Measurements from ENCODE around the gene TPM1.
"Not testable (repeated sequence)": the region's sequence is repeated elsewhere in the genome, so short reads cannot be mapped to it uniquely, and the experiment has no call there.

Gene TPM1

DNA sequence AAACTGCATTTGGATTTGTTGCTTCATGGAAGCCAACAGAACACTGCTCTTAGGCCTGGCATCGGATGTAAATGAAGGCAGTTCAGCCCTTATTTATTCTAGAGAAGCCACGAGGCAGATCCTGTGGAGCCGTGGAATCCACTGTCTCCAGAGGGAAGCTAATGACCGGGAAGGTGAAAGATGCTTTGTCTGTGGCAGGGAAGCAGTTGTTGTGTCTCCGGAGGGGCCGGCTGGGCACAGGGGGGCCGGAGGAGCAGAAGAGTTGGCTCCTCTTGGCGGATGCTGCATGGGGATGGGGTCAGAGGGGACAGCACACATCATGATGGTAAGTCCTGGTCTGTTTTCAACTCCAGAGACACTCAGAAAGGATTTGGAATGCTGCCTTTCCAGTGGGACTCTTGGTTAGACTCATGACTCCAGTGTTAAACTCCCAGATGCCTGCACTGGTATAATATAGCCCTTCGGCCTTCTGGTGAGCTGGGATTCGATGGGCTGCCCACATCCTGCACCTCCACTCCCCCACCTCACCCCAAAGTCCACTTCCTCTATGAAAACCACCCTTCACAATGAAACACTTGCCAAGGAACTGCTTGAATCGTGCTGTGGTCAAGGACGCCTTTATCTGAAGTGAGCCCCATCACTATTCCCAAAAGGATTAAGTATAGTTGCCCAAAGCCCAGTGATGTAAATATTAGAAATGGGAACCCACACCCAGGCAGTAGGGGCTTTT, 33.6 kb downstream of the TPM1 start:
- no peak for DNase-seq

DNA sequence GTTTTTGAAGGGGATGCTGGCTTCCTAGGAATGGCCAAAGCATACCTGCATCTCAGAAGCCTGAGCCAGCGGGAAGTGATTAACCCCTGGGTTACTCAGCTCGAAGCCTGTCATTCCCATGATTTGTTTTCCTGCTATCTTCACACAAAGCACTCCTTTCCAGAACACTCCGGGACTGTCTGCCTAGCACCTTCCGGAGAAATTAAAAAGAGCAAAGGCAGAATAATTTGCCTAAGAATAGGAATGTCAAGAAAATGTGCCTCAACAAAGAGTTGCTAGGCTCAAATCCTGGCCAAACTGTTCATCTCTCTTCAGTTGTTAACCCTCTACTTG, 34.1 kb downstream of the TPM1 start:
- no peak for DNase-seq

DNA sequence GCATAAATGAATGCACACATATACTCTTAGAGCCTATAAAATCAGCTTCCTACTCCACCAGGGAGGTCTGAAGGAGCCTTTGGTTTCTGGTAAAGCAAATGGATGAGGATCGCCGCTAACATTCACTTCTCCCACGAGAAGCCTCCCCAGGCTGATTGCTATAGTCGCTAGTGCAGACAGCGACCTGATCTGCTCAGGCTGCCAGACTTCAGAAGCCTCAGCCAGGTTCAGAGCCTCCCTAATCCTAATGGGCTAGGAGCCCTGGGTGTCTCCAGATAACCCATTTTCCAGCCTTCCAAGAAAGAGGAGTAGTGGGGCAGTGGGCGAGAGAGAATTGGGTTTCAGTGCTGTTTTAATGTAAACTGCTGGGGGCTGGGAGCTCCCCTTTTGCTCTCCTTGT, 35.4 kb downstream of the TPM1 start:
- no peak for DNase-seq

DNA sequence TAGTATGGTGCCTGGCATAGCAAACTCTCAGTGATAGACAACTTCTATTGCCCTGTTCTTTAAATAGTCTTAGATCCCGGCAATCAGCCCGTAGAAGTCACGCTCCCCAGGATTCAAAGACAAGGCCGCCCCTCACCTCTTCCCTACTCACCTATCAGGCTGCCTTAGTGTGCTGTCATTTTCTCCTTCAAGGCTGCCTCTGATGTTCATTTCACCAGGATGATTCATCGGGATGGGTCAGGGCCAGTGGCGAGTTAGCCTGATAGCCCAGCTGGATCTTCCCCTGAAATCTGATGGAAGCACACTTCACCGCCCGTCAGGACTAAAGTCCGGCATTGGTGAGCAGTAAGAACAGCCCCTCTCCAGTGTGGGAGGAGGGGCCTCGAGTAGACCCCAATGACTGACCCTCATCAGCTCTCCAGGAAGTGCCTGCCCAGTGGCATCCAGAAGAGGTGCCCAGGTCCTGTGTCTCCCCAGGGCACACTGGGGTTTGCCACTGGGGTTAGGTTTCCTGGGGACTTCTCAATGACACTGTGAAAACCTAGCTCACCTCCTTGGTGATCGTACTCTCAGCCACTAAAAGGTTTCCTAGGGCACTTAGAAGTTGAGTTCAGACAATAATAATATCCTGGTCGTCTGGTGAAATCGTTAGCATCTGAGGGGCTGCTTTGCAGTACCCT, 37.5 kb downstream of the TPM1 start:
- DNase-seq = peak; percentile 60

DNA sequence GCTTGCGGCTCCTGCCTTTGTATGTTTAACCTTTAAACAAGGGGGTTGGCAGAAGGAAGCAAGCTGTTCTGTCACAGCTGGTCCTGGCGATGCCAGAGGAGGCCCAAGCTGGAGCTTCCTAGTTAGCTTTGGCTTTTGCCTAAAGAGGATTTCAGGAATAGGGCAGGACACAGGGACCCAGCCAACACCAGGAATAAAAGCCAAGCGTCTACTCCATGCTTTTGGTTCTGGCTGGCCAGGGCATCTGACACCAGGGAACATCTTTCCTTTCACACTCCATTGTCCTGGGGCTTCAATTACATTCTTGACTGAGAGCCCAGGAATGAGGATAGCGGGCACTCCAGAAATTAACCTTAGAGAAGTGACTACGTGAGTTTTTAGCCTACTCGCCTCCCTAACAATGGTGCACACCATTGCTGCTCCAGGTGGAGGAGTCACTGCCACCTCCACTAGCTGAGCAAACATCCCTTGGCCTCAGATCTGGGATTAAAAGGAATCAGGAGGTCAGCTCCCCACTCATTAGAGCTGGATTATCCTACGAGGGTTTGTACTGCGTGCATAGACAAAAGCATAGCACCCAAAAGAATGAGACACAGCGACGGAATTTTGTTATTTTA, 38.2 kb downstream of the TPM1 start:
- no peak for DNase-seq

DNA sequence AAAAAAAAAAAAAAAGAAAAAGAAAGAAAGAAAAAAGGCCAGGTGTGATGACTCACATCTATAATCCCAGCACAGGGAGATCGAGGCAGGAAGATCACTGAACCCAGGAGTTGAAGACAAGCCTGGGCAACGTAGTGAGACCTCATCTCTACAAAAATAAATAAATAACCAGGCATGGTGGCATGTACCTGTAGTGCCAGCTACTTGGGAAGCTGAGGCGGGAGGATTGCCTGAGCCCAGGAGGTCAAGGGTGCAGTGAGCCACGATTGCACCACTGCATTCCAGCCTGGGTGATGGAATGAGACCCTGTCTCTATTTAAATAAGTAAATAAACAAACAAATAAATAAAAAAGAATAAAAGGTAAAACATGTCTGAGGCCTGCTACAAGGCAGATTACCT, 39.8 kb downstream of the TPM1 start:
- DNase-seq = no peak

DNA sequence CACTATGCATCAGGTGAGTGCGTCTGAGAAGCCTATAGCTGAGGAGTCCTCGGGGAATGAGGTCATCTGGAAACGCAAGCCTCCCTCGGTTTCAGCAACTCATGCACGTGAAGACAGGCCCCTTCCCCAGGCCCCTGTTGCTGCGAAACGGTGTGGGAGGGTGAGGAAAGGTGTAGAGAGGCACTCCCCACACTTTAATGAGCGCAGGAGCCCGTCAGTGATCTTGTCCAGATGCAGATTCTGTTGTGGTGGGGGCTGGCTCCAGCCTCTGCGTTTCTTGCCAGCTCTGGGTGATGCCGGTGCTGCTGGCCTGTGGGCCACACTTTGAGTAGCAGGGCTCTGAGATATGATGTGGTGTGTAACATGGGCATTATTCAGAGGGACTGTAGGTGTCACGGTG, 40.5 kb downstream of the TPM1 start:
- no peak for DNase-seq

DNA sequence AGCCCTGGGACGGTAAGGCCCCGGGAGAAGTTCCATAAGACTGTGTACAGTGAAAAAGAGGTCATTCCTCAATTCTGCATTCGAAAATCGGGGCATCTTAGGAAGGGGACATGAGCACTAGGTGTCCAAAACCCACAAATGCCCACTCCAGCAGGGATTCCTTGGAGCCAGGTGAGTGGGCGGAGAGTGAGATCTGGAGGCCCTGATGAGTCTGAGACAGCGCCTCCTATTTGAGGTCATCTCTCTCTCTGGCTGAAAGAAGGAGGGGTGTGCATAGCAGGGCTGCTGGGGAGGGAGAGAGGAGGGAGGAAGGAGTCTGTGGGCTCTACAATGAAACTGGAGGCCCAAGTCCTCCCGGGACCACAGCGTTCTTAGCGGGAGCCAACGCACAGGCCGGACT, 41.0 kb downstream of the TPM1 start:
- no peak for DNase-seq

DNA sequence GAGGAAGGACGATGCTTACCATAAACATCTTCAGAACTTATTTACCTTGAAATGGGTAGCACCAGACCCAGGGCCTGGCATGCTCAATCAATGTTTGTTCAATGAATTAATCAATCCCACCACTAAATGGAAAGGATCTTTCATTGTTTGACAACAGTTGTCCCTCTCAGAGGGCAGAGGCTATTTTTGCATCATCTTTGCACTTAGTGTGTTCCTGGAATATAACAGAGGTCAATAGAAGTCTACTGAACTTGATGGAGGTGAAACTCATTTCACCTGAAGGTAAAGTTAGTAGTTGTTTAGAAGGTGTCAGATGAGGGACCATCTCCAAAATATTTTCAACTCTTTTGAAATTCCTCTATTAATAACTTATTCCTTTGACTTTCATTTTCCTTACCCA, 42.3 kb downstream of the TPM1 start:
- no peak for DNase-seq

DNA sequence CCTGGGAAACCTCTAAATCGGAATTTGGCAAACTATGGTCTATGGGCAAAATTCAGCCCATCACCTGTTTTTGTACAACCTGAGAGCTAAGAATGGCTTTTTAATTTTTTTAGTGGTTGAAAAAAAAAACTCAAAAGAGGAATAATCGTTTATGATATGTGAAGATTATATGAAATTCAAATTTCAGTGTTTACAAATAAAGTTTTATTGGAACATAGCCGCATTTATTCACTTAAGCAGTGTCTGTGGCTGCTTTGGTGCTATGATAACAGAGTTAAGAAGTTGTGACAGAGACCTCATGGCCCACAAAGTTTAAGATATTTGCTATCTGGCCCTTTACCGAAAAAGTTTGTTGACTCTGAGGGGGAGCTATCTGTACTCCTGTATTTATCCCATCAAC, 42.7 kb downstream of the TPM1 start:
- DNase-seq = no peak

DNA sequence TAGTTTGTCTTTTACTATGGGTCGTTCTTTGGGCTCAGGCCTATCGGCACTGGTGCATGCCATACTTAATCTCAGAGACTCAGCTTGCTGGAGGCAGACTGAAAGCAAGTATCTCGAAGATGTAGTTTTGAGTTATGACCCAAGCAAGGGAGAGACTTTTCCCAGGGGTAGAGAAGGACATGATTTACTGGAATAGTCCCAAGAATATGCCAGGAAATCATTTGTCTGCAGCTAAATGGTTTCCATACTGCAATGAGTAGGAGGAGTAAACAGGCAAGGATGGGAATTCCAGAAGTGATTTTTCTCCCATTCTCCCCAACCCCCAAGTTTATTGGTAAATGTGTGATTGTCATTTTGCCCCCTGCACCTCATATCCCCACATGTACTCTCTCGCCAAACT, 43.7 kb downstream of the TPM1 start:
- peak; percentile 90 for DNase-seq

DNA sequence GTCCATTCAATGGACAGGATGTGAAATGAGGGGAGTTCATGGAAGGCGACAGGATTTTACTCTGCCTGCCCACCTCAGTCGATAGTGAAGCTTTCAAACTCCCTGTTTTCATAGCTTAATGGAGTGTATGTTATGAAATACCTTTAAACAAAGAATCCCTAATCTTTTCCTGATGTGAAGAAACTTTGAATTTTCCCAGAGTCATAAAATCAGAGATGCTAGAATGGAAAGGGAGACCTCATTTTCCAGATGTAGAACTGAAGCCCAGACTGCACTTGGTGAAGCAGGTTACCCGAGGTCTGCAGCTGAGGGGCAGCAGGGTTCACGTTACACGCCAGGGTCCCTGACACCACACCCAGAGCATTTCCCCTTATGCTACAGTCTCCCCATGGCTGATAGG, 44.4 kb downstream of the TPM1 start:
- no peak for DNase-seq

DNA sequence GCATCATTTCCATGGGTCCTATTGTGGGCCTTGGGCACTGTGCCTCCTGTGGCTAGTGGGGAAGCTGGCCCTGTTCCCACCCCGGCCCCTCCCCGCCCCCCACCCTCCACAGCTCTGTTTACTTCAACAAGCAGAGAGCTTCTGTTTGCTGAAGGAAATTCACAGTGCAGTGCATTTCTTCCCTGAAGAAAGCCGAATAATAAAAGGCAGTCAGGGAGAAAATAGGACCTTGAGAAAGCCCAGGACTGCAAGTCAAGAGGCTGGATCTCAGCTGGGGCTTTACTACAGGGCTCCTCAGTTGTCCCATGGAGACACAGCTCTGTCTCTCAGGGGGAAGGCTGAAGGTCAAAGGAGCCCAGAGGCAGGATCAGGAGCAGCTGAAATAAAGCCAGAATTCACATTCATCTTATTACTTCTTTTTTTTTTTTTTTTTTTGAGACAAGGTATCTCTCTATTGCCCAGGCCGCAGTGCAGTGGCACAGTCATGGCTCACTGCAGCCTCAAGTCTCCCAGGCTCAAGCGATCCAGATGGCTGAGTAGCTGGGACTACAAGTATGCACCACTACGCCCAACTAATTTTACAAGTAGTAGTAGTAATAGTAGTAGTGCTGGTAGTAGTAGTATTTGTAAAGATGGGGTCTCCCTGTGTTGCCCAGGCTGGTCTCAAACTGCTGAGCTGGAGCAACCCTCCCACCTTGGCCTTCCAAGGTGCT, 46.1 kb downstream of the TPM1 start:
- no peak for DNase-seq

DNA sequence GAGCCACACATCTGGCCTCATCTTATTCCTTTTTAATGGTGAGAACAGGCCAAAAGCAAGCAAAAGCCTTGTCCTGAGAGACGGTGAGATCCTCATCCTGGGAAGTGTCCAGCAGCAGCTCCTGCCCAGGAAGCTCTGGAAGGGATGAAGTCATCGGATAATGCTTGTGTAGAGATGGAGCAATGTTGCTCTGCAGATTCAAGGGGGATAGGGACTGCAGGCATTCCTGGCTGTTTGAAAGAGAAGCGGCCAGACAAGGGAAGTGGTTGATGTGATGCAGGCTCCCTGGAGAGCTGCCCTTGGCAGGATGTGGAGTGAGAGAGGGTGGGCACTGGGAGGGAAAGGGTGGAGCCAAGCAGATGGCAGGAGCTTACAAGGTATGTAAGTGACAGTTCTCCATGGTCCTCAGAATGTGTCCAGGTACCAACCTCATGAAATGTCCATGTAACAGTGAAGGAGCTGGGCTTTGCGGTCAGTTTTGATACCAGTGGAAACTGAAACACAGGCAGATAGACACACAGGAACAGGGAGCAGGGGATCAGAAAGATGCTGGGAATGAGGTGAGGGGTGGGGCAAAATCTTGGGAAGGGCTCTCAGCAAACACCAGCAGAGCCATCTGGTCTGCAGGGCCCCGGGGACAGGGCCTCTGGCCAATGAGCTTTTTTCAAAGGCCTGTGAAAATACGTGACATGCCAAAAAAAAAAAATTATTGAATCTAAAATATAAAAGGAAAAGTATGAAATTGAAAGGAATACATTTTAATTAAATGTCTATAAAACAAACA, 46.9 kb downstream of the TPM1 start:
- DNase-seq = peak; percentile 98

DNA sequence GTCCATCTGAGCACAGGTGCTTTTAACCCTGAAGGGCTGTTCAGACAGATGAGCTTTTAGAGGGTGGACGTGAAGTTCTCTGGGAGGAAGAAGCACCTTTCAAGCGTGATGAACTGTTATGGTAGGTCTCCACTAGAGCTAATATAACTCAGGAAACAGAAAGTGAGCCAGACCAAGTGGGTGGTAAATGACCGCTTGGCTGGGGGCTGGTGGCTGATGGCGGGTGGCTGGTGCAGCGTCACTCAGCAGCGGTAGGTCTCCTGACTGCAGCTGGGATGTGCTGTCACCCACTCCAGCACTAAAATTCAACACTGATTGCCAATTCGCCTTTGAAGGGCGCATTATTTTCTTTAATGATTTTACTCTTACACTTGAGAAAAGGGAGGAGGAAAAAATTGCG, 47.9 kb downstream of the TPM1 start:
- no peak for DNase-seq

DNA sequence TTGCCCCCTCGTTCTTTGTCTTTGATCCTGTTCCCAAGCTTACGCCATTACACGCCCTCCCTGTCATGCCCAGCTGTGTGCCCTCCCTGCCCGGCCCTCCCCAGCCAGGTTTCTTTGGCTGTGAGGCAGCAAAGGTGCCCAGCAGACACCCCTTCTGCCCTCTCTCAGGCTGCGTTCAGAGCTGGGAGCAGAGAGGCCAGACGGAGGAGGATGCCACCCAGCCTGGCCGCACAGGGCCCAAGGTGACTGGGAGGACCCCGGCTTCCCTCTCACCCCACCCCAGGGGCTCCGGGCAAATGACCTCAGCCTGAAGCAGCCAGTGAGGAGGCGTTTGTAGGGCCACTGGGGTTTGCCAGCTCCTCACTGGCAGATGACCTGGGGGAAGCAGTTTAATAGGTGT, 48.3 kb downstream of the TPM1 start:
- no peak for DNase-seq

DNA sequence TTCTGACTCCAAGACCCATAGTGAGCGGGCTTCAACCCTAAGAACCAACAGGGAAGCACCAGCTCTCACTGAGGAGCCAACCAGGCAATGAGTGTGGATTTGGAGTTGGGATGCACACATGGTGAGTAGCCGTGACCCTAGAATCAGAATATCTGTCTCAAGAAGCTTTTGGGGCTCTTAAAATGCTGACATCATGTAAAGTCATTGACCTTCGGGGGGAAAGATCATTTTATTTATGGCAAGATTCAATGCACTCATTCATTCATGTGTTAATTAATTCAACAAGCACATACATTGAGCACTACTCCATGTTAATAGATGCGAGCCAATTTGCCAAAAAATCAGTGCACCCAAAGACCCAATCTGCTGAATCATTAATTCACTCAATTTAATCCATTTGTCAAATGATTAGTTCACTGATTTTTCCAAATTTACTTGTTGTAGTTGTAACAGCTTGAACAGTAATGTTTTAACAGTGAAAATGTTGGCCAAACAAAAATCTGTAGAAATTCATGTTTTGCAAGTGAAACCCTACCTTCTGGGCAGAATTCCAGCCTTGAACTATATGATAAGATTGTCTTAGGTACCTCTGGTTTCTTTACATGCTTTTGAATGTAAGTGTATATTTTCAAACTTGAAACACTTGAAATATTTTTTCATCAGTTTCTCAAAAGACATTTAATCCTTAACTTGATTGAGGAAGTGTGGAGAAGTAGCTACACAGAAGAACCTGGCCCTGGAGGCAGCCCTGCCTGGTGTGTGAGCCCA, 49.3 kb downstream of the TPM1 start:
- DNase-seq = no peak

DNA sequence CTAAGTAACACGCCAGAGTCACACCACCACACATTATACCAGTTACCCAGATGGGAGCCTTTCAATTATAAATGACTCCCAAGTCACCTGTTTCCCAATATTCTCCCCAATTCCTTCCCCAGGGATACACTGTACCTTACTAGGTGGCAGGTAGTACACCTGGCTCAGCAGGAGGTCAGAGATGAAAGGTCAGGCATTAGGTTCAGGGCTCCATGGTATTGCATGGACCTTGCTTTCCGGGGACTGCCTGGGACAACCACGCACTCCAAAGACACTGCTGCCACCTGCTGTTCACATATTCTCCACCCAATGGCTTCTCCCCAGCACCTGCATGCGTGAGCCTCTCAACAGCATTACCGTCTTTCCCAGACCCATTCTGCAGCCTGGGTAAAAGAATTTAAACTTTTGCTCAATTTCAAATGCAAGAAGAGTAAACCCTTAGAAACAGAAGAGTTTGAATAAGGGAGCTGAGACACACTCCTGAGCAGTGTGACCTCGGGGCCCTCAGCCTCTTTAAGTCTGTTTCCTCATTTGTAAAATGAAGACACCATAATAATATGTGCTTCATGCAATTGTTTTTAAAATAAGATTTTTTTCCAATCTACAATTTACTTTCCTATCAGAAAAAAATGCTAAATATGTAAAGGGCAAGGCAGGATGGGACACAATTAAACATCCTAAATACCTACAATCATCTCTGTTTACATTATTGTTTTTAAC, 51.1 kb downstream of the TPM1 start:
- peak; percentile 73 for DNase-seq

DNA sequence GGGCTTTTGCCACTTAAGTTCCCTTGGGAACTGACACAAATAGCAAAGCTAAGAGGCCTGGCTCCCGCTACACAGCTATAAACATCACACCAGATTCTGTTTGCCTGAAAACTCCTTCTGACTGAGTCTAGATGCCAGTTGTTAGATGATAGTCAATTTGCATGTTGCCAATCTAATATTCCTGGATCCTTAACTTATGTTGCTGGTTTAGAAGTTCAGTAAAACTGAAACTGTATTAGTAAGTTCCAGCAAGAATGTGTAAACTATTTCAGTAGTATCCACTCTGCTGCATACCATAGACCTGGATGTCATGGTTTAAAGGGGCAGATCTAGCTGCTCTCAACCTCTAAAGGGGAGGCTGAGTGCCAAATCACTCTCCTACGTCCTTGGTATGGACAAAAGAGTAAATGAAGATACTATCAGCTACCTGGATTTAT, 52.0 kb downstream of the TPM1 start:
- peak; percentile 84 for DNase-seq

DNA sequence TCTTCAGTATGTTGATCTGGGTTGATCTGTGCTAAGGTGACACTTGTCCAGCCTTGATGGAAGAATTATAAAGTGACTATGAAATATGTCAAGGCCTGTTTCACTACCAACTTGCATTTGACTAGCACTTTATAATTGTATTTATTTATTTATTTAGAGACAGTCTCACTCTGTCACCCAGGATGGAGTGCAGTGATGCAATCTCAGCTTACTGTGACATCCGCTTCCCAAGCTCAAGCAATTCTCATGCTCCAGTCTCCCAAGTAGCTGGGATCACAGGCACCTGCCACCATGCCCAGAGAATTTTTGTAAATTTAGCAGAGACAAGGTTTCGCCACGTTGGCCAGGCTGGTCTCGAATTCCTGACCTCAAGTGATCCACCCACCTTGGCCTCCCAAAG, 53.6 kb downstream of the TPM1 start:
- no peak for DNase-seq

DNA sequence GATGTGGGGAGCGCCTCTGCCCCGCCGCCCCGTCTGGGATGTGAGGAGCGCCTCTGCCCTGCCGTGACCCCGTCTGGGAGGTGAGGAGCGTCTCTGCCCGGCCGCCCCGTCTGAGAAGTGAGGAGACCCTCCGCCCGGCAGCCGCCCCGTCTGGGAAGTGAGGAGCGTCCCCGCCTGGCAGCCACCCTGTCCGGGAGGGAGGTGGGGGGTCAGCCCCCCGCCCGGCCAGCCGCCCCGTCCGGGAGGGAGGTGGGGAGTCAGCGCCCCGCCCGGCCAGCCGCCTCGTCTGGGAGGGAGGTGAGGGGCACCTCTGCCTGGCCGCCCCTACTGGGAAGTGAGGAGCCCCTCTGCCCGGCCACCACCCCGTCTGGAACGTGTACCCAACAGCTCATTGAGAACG, 56.4 kb downstream of the TPM1 start:
- not testable (repeated sequence) for DNase-seq

DNA sequence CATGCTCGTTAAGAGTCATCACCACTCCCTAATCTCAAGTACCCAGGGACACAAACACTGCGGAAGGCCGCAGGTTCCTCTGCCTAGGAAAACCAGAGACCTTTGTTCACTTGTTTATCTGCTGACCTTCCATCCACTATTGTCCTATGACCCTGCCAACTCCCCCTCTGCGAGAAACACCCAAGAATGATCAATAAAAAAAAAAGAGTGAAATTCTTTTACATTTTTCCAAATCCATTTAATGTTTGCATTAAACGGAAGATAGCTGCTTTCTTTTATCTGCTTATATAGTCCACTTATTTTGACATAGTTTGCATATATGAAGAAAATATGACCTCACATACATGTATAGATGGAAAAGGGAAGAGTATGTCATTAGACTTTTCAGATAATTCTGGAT, 57.0 kb downstream of the TPM1 start:
- not testable (repeated sequence) for DNase-seq
